GM21526 (cell line): ENCODE data around the gene PRSS22.
A peak's percentile ranks its signal among the peaks of the same experiment; 100 is the strongest.
"Not testable (repeated sequence)": the region's sequence is repeated elsewhere in the genome, so short reads cannot be mapped to it uniquely, and the experiment has no call there.

ENCODE experiments used
- ATAC-seq: cut with Tn5 transposase; IDR thresholded peaks from one replicate; pipeline ENCODE4 v1.9.1; 2021; ENCODE audit warnings: moderate library complexity; ENCODE audit not compliant: unreplicated experiment, low FRiP score

Gene PRSS22

DNA sequence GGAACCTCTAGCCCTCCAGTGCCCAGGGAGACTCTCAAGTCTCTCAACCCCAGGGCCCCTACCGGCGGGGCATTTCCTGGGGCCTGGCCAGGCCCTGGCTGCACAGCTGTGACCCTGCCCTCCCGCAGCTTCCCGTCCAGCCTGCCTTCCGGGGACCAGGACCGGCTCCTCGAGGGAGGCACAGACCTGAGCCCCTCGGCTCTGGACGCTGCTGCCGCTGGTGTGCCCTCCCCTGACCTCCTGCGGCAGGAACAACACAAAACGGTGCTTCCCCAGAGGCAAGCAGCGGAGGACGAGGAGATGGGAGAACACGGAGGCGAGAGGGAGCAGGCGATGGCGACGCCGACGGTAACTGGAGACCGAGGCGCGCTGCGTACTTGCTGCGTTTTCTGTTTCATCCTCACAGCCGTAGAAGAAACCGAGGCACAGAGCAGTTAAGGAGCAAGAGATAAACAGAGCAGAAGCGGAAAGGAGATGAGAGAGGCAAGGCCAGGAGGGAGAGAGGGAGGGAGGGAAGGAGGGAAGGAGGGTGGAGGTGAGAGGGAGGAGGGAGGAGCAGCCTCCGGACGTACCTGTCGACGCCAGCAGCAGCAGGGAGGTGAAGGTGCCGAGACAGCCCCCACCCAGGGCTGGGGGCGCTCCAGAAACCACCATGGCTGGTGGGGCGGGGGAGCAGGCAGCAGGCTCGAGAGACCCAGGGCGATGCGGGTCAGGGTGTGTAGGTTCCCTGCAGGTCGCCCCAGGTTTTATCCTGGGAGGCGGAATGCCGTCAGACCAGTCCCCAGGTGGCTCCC is at the start of gene PRSS22:
Gene PRSS22 (minus strand): TSS at position 720 of the 794 bp plus-strand sequence. CDS start 66 bp downstream, at position 654.
- ATAC-seq, result no peak

- not testable (repeated sequence) for ATAC-seq
Observed at GRCh38 chr16:2907084-2907753, 49.2 kb upstream of the PRSS22 start.

DNA sequence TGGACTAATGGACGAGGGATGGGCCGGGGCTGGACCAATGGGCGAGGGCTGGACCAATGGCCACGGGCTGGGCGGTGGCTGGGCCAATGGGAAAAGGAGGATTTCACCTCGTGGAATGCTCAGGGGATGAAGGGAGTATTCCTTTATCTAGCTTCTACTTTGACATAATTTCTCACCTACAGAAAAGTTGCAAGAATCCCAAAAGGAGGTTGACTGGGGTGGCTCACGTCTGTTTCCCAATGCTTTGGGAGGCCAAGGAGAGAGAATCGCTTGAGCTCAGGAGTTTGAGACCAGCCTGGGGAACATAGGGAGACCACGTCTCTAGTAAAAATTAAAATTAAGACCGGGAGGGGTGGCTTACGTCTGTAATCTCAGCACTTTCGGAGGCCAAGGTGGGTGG is 48.0 kb upstream of the PRSS22 start:
- ATAC-seq, result no peak

GRCh38 chr16:2905241-2905987 is 47.4 kb upstream of the PRSS22 start:
- ATAC-seq, result peak; percentile 52

DNA sequence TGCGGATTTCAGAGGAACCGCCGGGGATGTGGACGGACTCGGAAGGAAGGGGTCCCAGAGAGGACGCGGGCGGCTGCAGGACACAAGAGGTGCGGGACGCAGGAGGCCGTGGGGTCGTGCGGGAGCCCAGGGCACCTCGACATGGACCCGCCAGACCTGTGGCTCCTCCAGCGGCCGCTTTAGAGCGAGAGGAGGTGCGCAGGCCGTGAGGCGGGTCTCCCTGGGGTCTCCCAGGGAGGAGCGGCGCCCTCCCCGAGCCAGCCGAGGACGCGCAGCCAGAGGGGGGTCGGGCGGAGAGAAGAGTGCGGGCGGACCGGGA is 46.9 kb upstream of the PRSS22 start:
- peak; percentile 4 for ATAC-seq

GRCh38 chr16:2904100-2904921 is 46.3 kb upstream of the PRSS22 start:
- peak; percentile 43 for ATAC-seq

DNA sequence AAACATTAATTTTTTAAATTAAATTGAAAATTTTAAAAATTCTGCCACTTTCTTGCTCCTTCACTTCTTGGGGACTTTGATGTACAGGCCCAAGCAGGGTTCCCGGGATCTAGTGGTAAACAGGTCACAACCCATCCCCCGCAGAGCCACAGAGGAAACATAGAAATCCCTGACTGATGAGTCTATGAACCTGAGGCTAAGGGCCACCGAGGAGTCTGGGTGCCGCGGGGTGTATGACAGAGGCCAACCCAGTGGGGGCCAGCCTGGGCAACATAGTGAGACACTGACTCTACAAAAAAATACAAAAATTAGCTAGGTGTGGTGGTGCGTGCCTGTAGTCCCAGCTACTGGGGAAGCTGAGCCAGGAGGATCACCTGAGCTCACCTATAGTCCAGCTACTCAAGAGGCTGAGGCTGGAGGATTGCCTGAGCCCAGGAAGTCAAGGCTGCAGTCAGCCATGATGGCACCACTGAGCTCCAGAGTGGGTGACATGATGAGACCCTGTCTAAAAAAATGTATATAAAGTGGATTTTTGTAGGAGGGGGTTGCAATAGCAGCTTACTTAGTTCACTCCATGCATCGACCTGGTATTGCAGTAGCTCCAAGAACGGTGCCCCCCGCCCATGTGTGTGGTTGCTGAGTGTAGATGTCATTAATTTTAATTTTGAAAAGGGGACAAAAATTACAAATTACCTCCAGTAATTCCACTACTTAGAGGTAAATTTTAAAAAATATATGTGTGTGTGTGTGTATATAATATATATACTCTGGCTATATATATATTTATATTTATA is 44.6 kb upstream of the PRSS22 start:
- no peak for ATAC-seq

DNA sequence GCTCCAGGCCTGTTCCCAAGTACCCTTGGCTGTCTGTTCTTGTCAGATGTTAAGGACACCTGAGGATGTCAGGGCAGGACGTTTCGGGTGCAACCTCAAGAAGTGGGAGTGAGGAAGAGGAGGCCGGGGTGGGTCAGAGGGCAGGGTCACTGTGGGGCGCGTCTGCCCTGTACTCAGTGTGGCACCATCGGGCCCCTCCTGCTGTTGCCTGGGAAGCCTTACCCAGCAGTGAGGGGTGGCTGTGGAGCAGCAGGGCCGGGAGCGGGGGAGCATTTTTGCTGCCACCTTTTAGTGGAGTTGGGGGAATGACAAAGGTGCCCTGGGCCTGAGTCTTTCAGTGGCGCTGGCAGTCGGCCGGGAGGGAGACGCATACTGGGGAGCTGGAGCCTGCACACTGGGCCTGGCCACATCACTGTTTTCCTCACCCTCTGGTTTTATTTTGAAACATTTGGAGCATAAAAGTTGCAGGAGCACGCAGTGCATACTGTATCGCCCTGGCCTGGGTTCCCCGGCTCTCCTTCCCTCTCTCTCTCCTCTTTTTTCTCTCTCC is 42.6 kb upstream of the PRSS22 start:
- ATAC-seq, result no peak

DNA sequence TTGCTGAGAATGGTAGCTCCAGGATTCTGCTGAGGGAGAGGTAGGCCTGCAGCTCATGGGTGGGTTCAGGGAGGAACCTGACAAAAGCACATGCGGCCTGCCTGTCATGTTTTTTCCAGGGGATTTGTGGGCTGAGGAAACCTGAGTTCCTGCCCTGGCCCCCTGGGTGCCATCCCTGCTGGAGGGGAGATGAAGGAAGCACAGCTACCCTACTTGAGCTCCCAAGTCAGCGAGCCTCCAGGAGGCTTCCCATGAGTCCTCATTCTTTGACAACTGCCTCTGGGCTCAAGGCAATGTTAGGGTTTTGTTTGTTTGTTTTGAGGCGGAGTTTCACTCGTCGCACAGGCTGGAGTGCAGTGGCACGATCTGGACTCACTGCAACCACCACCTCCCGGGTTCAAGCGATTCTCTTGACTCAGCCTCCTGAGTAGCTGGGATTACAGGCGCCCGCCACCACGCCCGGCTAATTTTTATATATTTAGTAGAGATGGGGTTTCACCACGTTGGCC is 41.6 kb upstream of the PRSS22 start:
- no peak for ATAC-seq

- no peak for ATAC-seq
Observed at GRCh38 chr16:2898831-2899563, 41.0 kb upstream of the PRSS22 start.

- ATAC-seq, result no peak
Observed at GRCh38 chr16:2897110-2897509, 39.1 kb upstream of the PRSS22 start.

- ATAC-seq, result no peak
Observed at GRCh38 chr16:2896480-2897010, 38.6 kb upstream of the PRSS22 start.

DNA sequence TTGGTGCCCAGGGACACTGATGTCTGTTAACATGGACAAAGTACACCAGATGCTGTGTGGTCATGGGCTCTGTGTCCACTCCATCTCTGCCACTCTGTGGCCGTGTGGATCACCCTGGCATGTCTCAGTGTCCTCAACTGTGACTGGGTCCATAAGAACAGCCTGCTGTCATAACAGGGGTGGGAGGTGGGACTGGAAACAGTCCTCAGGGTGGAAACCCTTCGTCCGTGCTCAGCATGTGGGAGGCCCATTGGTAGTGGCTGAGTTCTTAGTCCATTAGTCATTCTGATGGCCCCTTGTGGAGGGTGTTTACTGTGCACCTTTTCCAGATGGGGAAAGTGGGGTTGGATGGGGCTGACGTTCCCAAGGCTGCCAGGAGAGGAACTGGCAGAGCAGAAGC is 37.8 kb upstream of the PRSS22 start:
- ATAC-seq, result no peak

DNA sequence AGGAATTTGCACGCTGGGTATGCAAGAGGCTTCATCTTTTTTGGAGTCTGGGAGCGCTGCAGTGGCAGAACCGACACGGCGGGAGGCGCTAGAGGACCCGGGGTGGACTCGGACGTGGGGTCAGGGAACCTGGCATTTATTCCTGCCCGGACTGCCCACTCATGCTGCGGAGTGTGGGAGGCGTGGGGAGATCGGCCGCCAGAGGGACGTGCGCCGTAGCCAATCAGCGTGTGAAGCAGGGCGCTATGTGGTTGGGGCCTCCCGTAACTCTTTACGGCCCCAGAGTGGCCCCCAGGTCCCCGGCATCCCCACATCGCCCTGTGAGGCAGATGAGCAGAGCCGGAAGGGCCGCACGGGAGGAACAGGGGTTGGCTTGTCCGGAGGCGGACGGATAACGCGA is 36.3 kb upstream of the PRSS22 start:
- no peak for ATAC-seq

GRCh38 chr16:2884041-2884451 is 26.1 kb upstream of the PRSS22 start:
- ATAC-seq, result no peak

- ATAC-seq, result peak; percentile 2
Observed at GRCh38 chr16:2883458-2883908, 25.5 kb upstream of the PRSS22 start.

DNA sequence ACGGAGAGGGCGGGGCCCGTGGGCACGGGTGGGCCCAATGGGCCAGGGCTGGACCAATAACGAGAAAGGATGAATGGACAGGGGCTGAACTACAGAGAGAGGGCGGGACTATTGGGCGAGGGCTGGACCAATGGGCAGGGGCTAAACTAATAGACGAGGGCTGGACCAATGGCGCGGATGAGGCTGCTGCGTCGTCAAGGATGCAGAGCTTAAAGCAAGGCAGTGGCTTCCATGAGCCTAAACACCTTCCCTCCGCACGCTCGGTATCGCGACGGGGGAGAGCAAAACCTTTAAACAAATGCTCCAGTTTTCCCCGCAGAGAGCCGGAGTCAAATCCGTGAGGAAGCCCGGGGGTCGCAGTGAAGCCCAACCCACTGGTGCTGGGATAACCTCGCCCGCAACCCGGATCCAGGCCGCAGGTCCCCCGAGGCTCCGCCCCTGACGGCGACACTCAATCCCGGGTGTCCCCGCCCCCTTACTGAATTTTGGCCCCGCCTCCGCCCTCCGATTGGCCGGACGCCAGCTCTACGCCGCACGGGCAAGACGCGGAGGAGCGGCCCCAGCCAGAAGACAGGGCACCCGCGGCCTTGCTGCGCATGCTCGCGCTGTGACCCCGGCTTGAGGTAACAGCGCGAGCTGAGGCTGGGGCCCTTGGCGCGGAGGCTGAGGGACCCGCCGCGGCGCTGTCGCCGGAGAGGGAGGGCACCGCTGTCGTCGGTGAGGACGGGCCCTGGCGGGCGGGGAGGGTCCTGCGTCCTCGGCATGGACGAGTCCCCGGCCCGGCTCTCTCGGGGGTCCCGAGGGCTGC is 24.9 kb upstream of the PRSS22 start, which contains the start of gene FLYWCH2:
Gene FLYWCH2 (plus strand): TSS at position 566 of the 808 bp plus-strand sequence. CDS start 13,235 bp downstream, outside the sequence.
- ATAC-seq, result peak; percentile 84
